Epithelial cell of esophagus (primary cell): ENCODE measurements around the gene CACNA1B.
"Not testable (repeated sequence)": the region's sequence is repeated elsewhere in the genome, so short reads cannot be mapped to it uniquely, and the experiment has no call there.

Source experiments
- DNase-seq: peaks from one replicate; pipeline ENCODE4 v3.0.0; 2010; ENCODE audit warnings: low read depth
- H3K4me3 ChIP-seq: 2 replicates; pipeline ENCODE4 v1.5.1; 2011; ENCODE audit warnings: mild to moderate bottlenecking, low read length, control low read depth
- TF ChIP-seq, protein P1 (sequence below): IDR thresholded peaks from 2 replicates; pipeline ENCODE4 v1.5.1; 2011; ENCODE audit warnings: low read depth, mild to moderate bottlenecking, low read length, control low read depth, inconsistent platforms; ENCODE audit not compliant: insufficient read depth; ENCODE audit errors: missing control alignments

The CACNA1B gene

DNA sequence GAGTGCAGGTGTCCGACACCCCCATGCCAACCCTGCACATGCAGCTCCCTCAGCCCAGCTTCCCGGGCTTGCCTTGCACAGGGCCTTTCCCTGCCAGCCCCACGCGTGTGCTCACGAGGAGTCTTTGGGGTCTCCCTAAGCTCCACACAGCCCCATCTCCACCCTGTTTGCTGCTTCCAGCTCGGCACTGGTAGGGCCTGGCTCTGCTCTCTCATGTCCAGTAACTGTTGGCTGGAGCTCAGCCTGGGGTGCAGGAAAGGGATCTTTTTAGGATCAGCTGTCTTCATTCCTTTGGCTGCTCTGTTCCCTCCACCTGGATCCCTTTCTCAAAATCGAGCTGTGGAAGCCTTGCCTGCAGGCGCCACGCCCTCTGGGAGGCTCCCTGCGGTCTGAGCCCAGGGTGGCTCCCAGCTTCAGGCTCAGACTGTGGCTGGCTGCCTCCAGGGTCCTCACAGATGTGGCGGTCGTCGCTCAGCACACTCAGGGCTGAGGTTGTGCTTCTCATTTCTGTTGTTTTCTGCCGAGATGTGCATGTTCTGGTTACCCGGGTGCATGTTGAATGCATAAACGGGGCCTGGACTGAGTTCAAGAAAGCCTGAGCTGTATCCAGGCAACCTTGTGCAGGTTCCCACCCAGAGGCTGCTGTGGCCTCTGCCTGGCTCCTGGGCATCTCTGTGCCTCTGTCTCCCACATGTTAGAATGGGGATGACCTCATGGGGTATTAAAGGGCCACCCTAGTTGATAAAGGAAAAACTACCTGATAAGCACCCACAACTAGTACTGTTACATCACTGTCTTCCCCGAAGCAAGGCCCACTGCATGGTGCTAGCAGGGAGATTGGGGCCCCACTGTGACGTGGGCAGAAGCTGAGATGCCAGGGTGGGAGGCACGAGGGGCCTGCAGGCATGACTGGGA lies 4.3 kb downstream of the CACNA1B start:
- H3K4me3 ChIP-seq, result no peak overlapping the region
- TF ChIP-seq, protein P1, sequence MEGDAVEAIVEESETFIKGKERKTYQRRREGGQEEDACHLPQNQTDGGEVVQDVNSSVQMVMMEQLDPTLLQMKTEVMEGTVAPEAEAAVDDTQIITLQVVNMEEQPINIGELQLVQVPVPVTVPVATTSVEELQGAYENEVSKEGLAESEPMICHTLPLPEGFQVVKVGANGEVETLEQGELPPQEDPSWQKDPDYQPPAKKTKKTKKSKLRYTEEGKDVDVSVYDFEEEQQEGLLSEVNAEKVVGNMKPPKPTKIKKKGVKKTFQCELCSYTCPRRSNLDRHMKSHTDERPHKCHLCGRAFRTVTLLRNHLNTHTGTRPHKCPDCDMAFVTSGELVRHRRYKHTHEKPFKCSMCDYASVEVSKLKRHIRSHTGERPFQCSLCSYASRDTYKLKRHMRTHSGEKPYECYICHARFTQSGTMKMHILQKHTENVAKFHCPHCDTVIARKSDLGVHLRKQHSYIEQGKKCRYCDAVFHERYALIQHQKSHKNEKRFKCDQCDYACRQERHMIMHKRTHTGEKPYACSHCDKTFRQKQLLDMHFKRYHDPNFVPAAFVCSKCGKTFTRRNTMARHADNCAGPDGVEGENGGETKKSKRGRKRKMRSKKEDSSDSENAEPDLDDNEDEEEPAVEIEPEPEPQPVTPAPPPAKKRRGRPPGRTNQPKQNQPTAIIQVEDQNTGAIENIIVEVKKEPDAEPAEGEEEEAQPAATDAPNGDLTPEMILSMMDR, result no peak
- no peak for DNase-seq

GRCh38 chr9:137882506-137882821 lies 4.9 kb downstream of the CACNA1B start:
- no peak overlapping the region for H3K4me3 ChIP-seq
- no peak for DNase-seq
- TF ChIP-seq, protein P1, result no peak

- H3K4me3 ChIP-seq, result not testable (repeated sequence)
Measured at GRCh38 chr9:137883977-137884376, 6.4 kb downstream of the CACNA1B start.

DNA sequence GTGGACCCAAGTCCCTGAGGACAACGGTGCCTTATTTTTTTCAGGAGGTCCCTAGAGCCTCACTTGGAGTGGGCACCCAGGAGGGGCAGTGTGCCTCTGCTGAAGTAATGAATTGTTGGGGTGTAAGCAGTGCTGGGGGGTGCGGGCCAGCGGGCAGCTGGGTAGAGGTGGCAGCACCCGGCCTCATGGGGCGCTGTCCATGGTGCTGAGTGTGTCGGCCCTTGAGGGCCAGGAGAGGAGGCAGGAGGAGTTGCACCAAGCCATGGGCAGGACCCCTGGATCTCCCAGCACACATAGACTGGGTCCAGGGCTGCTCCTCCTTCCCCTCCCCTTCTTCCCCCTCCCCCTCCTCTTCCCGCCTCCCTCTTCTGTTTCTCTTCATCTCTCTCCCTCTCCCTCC lies 7.0 kb downstream of the CACNA1B start:
- H3K4me3 ChIP-seq, DNase-seq: not testable (repeated sequence)

More at GRCh38 chr9:137883977-137884376, 6.4 kb downstream of the CACNA1B start:
- DNase-seq, result not testable (repeated sequence)

DNA sequence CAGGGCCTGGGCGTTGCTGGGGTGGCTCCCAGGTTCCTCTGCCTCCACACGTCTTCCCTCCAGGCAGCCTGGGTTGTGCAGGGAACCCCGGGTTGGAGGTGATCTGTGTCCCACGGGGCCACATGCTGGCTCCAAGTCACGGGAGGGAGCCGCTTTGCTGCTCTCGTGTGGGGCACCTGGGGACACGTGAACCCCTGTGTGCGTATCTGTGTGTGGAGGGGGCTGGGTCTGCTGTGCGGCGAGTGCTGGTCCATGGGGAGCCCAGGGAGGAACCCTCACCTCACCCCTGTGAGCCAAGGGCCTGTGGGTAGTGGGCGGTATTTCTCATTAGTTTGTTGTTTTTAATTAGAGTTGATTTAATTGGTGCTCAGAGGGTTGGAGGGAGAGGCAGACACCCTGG lies 7.5 kb downstream of the CACNA1B start:
- DNase-seq, H3K4me3 ChIP-seq: not testable (repeated sequence)

DNA sequence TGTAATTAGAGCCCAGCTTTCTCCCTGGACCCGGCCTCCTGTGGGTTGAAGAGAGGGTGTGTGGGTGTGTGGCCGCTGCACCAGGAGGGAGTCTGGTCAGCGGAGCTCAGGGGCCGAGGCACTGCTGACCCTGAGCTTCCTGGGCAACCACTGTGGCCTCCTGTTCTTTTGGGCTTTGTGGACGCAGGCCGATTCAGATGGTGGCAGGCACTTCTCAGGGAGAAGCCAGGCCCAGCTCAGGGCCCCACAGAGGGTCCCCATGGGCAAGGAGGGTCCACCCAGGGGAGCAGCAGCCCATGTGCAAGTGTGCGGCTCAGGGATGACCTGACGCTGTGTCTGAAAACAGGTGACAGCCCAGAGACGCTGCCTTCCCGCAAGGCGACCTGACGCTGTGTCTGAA lies 11.0 kb downstream of the CACNA1B start:
- H3K4me3 ChIP-seq, DNase-seq: not testable (repeated sequence)

DNA sequence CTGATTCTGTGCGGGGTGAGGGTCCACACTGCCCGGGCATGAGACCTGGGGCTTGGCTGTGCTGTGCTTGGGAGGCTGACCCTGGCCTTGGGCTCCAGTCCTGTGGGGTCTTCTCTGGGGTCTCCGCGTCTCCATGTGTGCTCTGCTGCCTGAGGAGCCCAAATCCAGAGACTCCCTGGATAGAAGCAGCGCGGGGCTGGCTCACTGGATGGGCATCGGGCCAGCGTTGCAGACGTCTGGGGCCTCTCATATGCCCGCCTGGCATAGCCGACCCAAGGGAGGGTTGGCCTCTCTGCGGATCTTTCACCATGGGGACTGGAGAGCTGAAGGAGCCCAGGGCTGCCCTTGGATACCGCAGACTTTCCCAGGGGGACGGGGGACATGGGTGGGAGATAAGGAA lies 12.4 kb downstream of the CACNA1B start:
- not testable (repeated sequence) for H3K4me3 ChIP-seq, DNase-seq

DNA sequence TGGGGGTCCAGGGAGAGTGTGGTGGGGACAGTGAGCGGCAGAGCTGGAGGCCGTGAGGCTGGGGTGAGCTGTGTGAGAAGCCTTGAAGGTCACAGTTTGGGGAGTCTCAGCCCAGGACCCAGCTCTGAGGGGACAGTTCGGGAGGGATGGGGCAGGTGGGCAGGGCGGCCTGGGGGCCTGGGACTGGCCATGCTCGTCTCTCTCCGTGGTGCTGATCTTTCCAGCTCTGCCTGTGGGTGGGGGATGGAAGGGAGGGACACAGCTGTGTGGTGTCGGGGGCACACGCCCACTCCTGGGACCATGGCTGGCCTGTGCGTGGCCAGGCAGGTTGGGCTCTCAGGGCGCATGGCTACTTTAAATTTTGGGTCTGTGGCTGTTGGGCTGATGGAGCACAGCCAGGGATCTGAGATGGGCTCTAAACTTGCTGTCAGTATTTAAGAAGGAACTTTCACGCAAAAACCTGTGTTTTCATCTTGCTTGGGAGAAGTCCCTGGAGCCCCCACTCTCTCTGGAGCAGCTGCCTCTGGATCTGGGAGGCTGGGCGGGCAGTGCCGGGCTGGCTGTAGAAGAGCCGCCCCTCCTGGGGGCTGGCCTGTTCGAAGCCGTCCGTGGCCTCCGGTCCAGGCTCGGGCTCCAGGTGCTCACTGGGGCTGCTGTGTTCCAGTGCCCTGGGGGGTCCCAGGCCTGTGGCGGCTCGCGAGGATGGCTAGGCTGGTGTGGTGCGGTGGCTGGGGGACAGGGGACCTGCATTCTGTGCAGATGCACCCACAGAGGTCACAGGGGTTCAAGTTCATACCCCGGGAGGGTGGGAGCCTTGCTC lies 13.4 kb downstream of the CACNA1B start:
- not testable (repeated sequence) for DNase-seq, H3K4me3 ChIP-seq

DNA sequence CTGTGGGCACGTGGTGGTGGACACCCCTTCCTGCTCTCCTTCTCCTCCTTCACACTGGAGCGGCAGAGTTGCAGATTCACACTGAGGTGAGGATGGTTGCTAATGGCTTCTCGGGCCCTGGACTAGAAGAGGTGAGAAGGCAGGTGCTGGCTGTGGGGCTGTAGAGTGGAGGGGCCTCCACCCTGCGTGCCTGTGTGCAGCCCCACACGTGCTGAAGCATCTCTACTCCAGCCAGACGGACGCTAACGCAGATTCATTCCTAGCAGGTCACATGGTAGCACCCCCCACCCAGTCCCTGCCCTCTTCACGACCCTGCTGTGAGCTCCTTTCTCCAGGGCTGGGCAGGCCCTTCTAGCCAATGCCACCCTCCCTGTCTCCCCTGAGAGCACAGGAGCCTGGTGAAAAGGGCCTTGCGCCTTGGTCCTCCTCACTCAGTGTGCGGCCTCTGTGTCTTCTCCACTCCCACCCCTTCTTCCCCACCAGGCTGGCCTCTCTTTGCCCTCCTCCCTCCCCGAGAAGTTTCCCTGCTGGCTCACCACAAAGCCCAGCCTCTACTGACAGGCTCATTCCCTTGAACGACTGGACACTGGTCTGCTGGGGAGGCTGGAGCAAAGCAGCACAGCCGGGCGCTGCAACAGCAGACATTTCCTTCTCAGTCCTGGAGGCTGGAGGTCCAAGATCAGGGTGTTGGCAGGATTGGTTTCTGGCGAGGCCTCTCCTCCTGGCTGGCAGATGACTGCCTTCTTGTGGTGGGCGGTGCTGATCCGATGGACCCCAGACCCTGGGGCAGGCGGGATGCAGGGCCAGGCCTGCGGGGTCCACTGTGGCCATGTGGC lies 14.2 kb downstream of the CACNA1B start:
- no peak overlapping the region for H3K4me3 ChIP-seq
- TF ChIP-seq, protein P1, result no peak
- DNase-seq, result no peak
